ENCODE measurements around the gene FHOD1. TPM values are rescaled to one million over a fixed set of nuclear protein-coding genes. Genes with fewer than 3 reads are reported as not detected.
A peak's percentile ranks its signal among the peaks of the same experiment; 100 is the strongest.

The FHOD1 gene
- polyA plus RNA-seq, 1 of the 3 experiments (the other 2 are of a cell fraction), result 70.9 TPM

DNA sequence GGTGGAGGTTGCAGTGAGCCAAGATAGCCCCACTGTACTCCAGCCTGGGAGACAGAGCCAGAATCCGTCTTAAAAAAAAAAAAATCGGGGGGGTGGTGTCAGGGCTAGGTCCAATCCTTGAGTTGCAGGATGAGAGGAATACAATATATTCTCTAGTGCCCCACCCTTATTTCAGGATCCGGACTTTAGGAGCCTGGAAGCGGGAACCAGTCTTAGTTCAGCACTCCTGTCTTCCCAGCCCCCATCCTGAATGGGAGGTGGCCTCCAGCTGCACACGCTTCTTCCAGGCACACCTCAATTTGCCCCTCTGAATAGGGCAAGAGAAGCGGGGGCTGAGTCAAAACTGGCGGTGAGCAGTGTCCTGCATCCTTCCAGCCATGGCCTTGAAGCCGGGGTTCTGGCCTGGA, 1.6 kb downstream of the FHOD1 start (continued):
- TF ChIP-seq MEF2A (IDR thresholded peaks at IDR 0.05; ENCODE audit: borderline replicate concordance, low read depth) (no peak), EP300 (IDR thresholded peaks at IDR 0.05; ENCODE audit: borderline replicate concordance in 1 of 2, low read depth in 1 of 2, low read length in 1 of 2) (no peak)

- Histone ChIP-seq H3K36me3 (replicated peaks in 1 of 2; ENCODE audit: control insufficient read depth in 1 of 2, insufficient read depth in 2 of 2, low read length in 1 of 2) (peaks cover 0 to 5% of the 10 kb centered on the region in 2 experiments), H3K4me2 (peak overlapping the region; percentile 98), H3F3A (replicated peaks; ENCODE audit: insufficient read depth) (peaks cover 47% of the 10 kb centered on the region), H3K79me2 (ENCODE audit: insufficient read depth) (peaks cover 55% of the 10 kb centered on the region), H3K4me3 (ENCODE audit: low read depth in 2 of 2, low read length in 1 of 2) (peak overlapping the region in 1 of 2 experiments; percentile 92; a peak in 2 of 4 replicates), H3K9ac (peak overlapping the region; percentile 88; the same call in 1 of the 2 replicates), H3K27me3 (ENCODE audit: insufficient read depth) (no peaks in the 10 kb centered on the region), H4K20me1 (ENCODE audit: insufficient read depth) (no peaks in the 10 kb centered on the region), H3K9me2 (no peaks in the 10 kb centered on the region), H2AFZ (ENCODE audit: low read depth) (no peak overlapping the region), H3K4me1 (ENCODE audit: control insufficient read depth in 1 of 2, insufficient read depth in 2 of 2, low read depth in 1 of 2, low read length in 1 of 2) (peaks cover 52 to 64% of the 10 kb centered on the region in 2 experiments), H3K9me3 (no peaks in the 10 kb centered on the region), H3K27ac (ENCODE audit: low read depth in 2 of 2, low read length in 1 of 2) (peak overlapping the region; percentile 61 to 96)
- CTCF ChIA-PET, result interaction anchor here (1.1 to 4.5 kb wide), 4 partner anchors 33 to 291 kb away, joined by 3 to 21 read pairs (median 4); partner anchors contain the start of gene PLEKHG4
- POLR2A ChIA-PET, result interaction anchor here (4.0 kb wide), 1 partner anchor 19 kb away, joined by 14 read pairs; the partner anchor contains the start of gene TMEM208
- no peak for DNase-seq
- 87% methylated on average over 4 of the region's 4 CpGs for WGBS (ENCODE audit: low lambda C conversion rate)
- no peak for TF ChIP-seq FOXJ3 (CRISPR knock-in tag; IDR thresholded peaks at IDR 0.05)
- no peak for TF ChIP-seq EP300 (IDR thresholded peaks at IDR 0.05; ENCODE audit: borderline replicate concordance in 1 of 2, low read depth in 1 of 2, low read length in 1 of 2)
- no peak for TF ChIP-seq TEAD4 (IDR thresholded peaks at IDR 0.05; ENCODE audit: borderline replicate concordance, insufficient read depth)
- TF ChIP-seq IRF3 (IDR thresholded peaks at IDR 0.05; ENCODE audit: low read depth, low read length), result no peak
- no peak for TF ChIP-seq SIN3A (IDR thresholded peaks at IDR 0.05; ENCODE audit: borderline replicate concordance, low read depth, low read length)
- TF ChIP-seq ZBTB33 (IDR thresholded peaks at IDR 0.05; ENCODE audit: borderline replicate concordance, low read depth), result no peak
- TF ChIP-seq MXI1 (IDR thresholded peaks at IDR 0.05; ENCODE audit: low read depth, low read length), result no peak
- no peak for TF ChIP-seq YY1 (IDR thresholded peaks at IDR 0.05; ENCODE audit: low read depth)
- TF ChIP-seq RAD21 (IDR thresholded peaks at IDR 0.05; ENCODE audit: low read length), result no peak
- no peak for TF ChIP-seq EZH2phosphoT487 (IDR thresholded peaks at IDR 0.05; ENCODE audit: borderline replicate concordance, low read depth)
- no peak for TF ChIP-seq GABPA (IDR thresholded peaks at IDR 0.05; ENCODE audit: low read depth)
- TF ChIP-seq MEF2A (IDR thresholded peaks at IDR 0.05; ENCODE audit: borderline replicate concordance, low read depth), result no peak
- TF ChIP-seq POLR2AphosphoS5 (IDR thresholded peaks at IDR 0.05; ENCODE audit: low read depth, low read length), result no peak
- no peak for TF ChIP-seq TCF12 (IDR thresholded peaks at IDR 0.05)
- TF ChIP-seq JUND (IDR thresholded peaks at IDR 0.05), result no peak
- no peak for TF ChIP-seq USF1 (IDR thresholded peaks at IDR 0.05; ENCODE audit: borderline replicate concordance, low read depth)
- TF ChIP-seq FOSL2 (IDR thresholded peaks at IDR 0.05; ENCODE audit: borderline replicate concordance, low read depth), result no peak
Measured at GRCh38 chr16:67245186-67245585, 2.1 kb downstream of the FHOD1 start.
